ENCODE measurements around the gene TDRD1.
A peak's percentile ranks its signal among the peaks of the same experiment; 100 is the strongest.
"Not testable (repeated sequence)": the region's sequence is repeated elsewhere in the genome, so short reads cannot be mapped to it uniquely, and the experiment has no call there.

Gene TDRD1

DNA sequence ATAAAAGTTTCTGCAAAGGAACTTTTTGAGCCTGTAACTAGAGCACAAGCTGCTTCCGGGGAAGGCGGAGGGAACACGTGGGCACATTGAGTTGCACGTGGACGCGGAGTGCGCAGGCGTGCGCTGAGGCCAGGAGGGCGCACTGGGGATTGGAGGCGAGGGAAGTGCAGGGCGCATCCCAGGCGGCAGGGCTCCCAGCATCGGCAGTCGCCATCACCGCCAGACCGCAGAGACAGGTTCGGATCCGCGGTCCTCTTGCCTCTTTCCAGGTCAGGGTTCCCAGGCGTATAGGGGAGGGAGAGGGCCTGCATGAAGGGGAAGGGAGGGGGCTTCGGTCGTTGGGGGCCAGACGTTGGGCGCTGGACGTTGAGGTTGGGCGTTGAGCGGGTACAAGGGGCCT is at the start of gene TDRD1:
TSS of gene TDRD1 (plus strand) at position 206 of the 400 bp plus-strand sequence. CDS start 8,479 bp downstream, outside the sequence.
- no peak for DNase-seq (ENCODE audit: low spot score in 2 of 2)
- Histone ChIP-seq H3K4me3 (no peak within 1 kb of the TSS), H3K27me3 (ENCODE audit: low read depth) (no peaks in the 10 kb centered on the region), H3K36me3 (replicated peaks) (no peaks in the 10 kb centered on the region), H3K9me3 (no peaks in the 10 kb centered on the region), H3K4me1 (no peaks in the 10 kb centered on the region)
- in situ Hi-C loops (cut with MboI; ENCODE audit: low sequenced_read_pairs): no loop called here

- in situ Hi-C loops (cut with MboI; ENCODE audit: low sequenced_read_pairs): no loop called here
- DNase-seq (ENCODE audit: low spot score in 2 of 2): no peak
Observed at GRCh38 chr10:114131094-114131493, 48.1 kb upstream of the TDRD1 start.

DNA sequence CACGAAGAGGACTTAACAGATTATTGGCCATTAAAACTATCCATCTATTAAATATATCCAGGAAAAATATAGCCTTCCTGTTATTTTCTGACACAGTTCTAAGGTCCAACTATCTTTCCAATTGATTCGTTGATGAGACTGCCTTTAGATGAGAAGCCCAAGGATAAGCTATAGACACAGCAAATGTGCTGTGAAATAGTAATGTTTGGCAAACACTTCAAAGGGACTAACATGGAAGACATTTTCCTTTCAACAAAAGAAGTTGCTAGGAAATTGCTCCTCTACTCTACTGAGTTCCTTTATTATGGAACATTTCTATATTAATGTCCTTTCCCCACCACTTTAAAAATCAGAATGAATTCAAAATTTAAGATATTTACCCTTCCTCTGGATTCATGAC is 43.7 kb upstream of the TDRD1 start:
- Histone ChIP-seq H3K4me1 (no peaks in the 10 kb centered on the region), H3K9me3 (no peaks in the 10 kb centered on the region), H3K4me3 (no peak overlapping the region), H3K27me3 (ENCODE audit: low read depth) (no peaks in the 10 kb centered on the region), H3K36me3 (replicated peaks) (peaks cover 22% of the 10 kb centered on the region)
- DNase-seq (ENCODE audit: low spot score in 2 of 2): no peak
- in situ Hi-C loops (cut with MboI; ENCODE audit: low sequenced_read_pairs): no loop called here

More at GRCh38 chr10:114131094-114131493, 48.1 kb upstream of the TDRD1 start:
- Histone ChIP-seq H3K27me3 (ENCODE audit: low read depth) (no peaks in the 10 kb centered on the region), H3K36me3 (replicated peaks) (peaks cover 26% of the 10 kb centered on the region), H3K4me3 (no peak overlapping the region), H3K9me3 (no peaks in the 10 kb centered on the region), H3K4me1 (no peaks in the 10 kb centered on the region)

DNA sequence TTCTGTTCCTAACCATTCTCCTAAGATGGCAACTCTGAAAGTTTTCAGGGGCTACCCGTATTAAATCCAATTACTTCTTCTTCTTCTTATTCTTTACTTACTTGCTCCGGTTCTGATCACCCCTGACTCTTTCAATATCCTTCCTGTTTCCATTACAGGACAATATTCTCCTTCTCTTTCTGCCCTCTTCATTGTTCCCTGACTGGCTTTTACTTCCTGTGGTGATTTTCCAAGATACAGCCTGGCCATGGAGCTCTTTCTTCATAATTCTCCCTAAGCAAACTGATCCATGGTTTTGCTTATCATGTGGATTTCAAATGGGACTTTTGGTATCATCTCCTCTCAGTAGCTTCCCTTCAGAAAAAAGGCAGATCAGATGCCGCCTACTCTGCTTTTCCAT is 40.6 kb upstream of the TDRD1 start:
- in situ Hi-C loops (cut with MboI; ENCODE audit: low sequenced_read_pairs): no loop called here
- H3K4me1 ChIP-seq: no peaks in the 10 kb centered on the region
- no peaks in the 10 kb centered on the region for H3K9me3 ChIP-seq
- peaks cover 11% of the 10 kb centered on the region for H3K36me3 ChIP-seq (replicated peaks)
- DNase-seq (ENCODE audit: low spot score in 2 of 2): no peak
- no peak overlapping the region for H3K4me3 ChIP-seq
- H3K27me3 ChIP-seq (ENCODE audit: low read depth): no peaks in the 10 kb centered on the region

DNA sequence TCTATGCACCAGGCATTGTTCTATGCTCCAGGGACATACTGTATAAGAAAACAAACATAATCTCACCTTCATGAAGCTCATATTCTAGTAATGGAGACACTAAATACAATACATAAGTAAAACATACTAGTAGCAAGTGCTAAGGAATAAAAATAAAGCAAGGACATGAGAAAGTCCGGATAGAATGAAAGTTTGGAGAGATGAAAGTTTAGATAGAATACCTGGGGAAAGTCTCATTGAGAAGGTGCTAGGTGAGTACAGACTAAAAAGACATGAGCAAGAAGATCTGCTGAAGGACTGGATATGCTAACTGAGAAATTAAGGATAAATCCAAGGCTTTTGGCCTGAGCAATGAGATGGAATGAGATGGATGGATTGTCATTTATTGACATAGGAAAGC is 39.1 kb upstream of the TDRD1 start:
- no peak for DNase-seq (ENCODE audit: low spot score in 2 of 2)
- H3K4me3 ChIP-seq: no peak overlapping the region
- no peaks in the 10 kb centered on the region for H3K27me3 ChIP-seq (ENCODE audit: low read depth)
- H3K9me3 ChIP-seq: no peaks in the 10 kb centered on the region
- H3K4me1 ChIP-seq: no peaks in the 10 kb centered on the region
- in situ Hi-C loops (cut with MboI; ENCODE audit: low sequenced_read_pairs): no loop called here
- 0 out of 2 replicates have a peak, but pooled peaks cover 7% of the 10 kb centered on the region for H3K36me3 ChIP-seq (replicated peaks)

DNA sequence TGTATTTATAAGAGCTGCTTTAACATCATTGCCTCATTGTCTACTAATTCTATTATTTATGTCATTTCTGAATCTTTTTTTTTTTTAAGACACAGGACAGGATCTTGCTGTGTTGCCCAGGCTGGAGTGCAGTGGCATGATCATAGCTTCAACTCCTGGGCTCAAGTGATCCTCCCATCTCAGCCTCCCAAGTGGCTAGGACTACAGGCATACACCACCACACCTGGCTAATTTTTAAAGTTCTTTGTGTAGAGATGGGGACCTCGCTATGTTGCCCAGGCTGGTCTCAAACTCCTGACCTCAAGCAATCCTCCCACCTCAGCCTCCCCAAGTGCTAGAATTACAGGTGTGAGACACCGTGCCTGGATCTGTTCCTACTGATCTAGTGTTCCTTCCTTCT is 38.3 kb upstream of the TDRD1 start:
- DNase-seq (ENCODE audit: low spot score in 2 of 2); H3K9me3 ChIP-seq; in situ Hi-C loops (cut with MboI; ENCODE audit: low sequenced_read_pairs); H3K27me3 ChIP-seq (ENCODE audit: low read depth); H3K4me1 ChIP-seq; H3K36me3 ChIP-seq (replicated peaks); H3K4me3 ChIP-seq: not testable (repeated sequence)

DNA sequence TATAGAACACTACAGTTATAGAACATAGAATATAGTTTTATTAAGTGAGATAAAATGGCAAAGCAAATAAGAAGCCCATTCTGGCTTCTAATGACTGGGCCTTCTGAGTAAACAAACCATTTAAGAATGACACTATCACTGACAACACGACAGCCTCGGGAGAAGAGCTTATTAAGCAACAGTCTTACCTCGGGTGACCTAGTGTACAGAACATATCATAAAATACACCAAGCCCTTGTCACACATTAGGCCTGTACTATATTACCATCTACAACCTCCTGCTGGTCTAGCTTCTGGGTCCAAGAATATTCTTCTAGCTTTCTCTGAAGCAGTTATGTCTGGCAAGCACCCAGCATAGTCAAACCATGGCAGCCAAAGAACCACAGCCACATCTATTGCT is 37.1 kb upstream of the TDRD1 start:
- no peaks in the 10 kb centered on the region for H3K9me3 ChIP-seq
- 0 out of 2 replicates have a peak, but pooled peaks cover 7% of the 10 kb centered on the region for H3K36me3 ChIP-seq (replicated peaks)
- H3K4me3 ChIP-seq: no peak overlapping the region
- H3K4me1 ChIP-seq: no peaks in the 10 kb centered on the region
- no peaks in the 10 kb centered on the region for H3K27me3 ChIP-seq (ENCODE audit: low read depth)
- no peak for DNase-seq (ENCODE audit: low spot score in 2 of 2)
- in situ Hi-C loops (cut with MboI; ENCODE audit: low sequenced_read_pairs): no loop called here

GRCh38 chr10:114143160-114143559 is 36.0 kb upstream of the TDRD1 start:
- Histone ChIP-seq H3K4me3 (no peak overlapping the region), H3K36me3 (replicated peaks) (0 out of 2 replicates have a peak, but pooled peaks cover 7% of the 10 kb centered on the region), H3K9me3 (no peaks in the 10 kb centered on the region), H3K4me1 (no peaks in the 10 kb centered on the region), H3K27me3 (ENCODE audit: low read depth) (no peaks in the 10 kb centered on the region)
- in situ Hi-C loops (cut with MboI; ENCODE audit: low sequenced_read_pairs): no loop called here
- no peak for DNase-seq (ENCODE audit: low spot score in 2 of 2)

GRCh38 chr10:114149476-114149875 is 29.7 kb upstream of the TDRD1 start:
- H3K9me3 ChIP-seq; DNase-seq (ENCODE audit: low spot score in 2 of 2); H3K27me3 ChIP-seq (ENCODE audit: low read depth); H3K4me3 ChIP-seq; H3K4me1 ChIP-seq; in situ Hi-C loops (cut with MboI; ENCODE audit: low sequenced_read_pairs): not testable (repeated sequence)
- peaks cover 12% of the 10 kb centered on the region; the same call in 1 of the 2 replicates for H3K36me3 ChIP-seq (replicated peaks)

GRCh38 chr10:114151486-114151885 is 27.7 kb upstream of the TDRD1 start:
- in situ Hi-C loops (cut with MboI; ENCODE audit: low sequenced_read_pairs): no loop called here
- H3K36me3 ChIP-seq (replicated peaks): peaks cover 9% of the 10 kb centered on the region; the same call in 1 of the 2 replicates
- no peaks in the 10 kb centered on the region for H3K27me3 ChIP-seq (ENCODE audit: low read depth)
- no peaks in the 10 kb centered on the region for H3K9me3 ChIP-seq
- no peak overlapping the region for H3K4me3 ChIP-seq
- no peak for DNase-seq (ENCODE audit: low spot score in 2 of 2)
- H3K4me1 ChIP-seq: no peaks in the 10 kb centered on the region

- Histone ChIP-seq H3K4me1 (no peaks in the 10 kb centered on the region), H3K36me3 (replicated peaks) (peaks cover 12% of the 10 kb centered on the region; the same call in 1 of the 2 replicates), H3K27me3 (ENCODE audit: low read depth) (no peaks in the 10 kb centered on the region), H3K4me3 (no peak overlapping the region), H3K9me3 (no peaks in the 10 kb centered on the region)
- DNase-seq (ENCODE audit: low spot score in 2 of 2): no peak
- in situ Hi-C loops (cut with MboI; ENCODE audit: low sequenced_read_pairs): no loop called here
Observed at GRCh38 chr10:114151892-114152291, 27.3 kb upstream of the TDRD1 start.

DNA sequence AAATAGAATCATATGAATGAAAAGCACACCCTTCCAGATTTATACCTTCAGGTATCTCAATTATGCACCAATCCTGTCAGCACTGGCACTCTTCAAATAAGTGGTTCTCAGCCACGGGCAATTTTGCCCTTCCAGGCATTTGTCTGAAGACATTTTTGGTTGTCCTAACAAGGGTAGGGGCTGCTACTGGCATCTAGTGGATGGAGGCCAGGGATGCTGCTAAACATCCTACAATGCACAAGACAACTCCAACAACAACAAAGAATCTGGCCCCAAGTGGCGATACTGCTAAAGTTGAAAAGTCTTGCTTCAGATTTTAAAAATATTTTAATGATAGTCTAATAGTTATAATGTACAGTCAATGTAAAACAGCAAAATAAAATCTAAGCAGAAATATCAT is 21.2 kb upstream of the TDRD1 start:
- no peak for DNase-seq (ENCODE audit: low spot score in 2 of 2)
- in situ Hi-C loops (cut with MboI; ENCODE audit: low sequenced_read_pairs): no loop called here
- Histone ChIP-seq H3K9me3 (no peaks in the 10 kb centered on the region), H3K27me3 (ENCODE audit: low read depth) (no peaks in the 10 kb centered on the region), H3K36me3 (replicated peaks) (peaks cover 10% of the 10 kb centered on the region; the same call in 1 of the 2 replicates), H3K4me1 (no peaks in the 10 kb centered on the region), H3K4me3 (no peak overlapping the region)

DNA sequence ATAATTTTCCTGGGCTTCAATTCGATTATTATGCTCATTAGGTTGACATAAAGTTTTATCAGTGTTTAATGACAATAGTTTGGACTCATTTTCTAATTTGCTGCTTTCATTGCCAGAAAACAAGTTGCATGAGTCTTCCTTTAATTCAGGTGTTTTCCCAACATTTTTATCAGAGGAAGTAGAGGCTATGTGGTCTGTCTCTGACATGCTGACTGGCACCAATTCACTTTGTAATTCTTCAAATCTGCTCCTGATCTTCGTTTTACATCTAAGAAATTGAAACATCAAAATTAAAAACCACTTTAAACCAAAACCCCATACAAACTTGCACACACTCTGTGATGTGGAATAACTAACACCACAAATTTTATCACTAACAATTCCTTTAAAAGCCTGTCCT is 16.1 kb upstream of the TDRD1 start:
- H3K36me3 ChIP-seq (replicated peaks): peaks cover 7% of the 10 kb centered on the region
- no peaks in the 10 kb centered on the region for H3K27me3 ChIP-seq (ENCODE audit: low read depth)
- no peak overlapping the region for H3K4me3 ChIP-seq
- peaks cover 9% of the 10 kb centered on the region for H3K4me1 ChIP-seq
- in situ Hi-C loops (cut with MboI; ENCODE audit: low sequenced_read_pairs): no loop called here
- H3K9me3 ChIP-seq: no peaks in the 10 kb centered on the region
- DNase-seq (ENCODE audit: low spot score in 2 of 2): no peak

- Histone ChIP-seq H3K36me3 (replicated peaks) (peaks cover 7% of the 10 kb centered on the region), H3K4me3 (no peak overlapping the region), H3K9me3 (peaks cover 4% of the 10 kb centered on the region; the same call in 1 of the 2 replicates), H3K4me1 (peaks cover 9% of the 10 kb centered on the region), H3K27me3 (ENCODE audit: low read depth) (no peaks in the 10 kb centered on the region)
- DNase-seq (ENCODE audit: low spot score in 2 of 2): peak in 1 of 2 experiments; percentile 33
- in situ Hi-C loops (cut with MboI; ENCODE audit: low sequenced_read_pairs): no loop called here
Observed at GRCh38 chr10:114166043-114166442, 13.1 kb upstream of the TDRD1 start.

DNA sequence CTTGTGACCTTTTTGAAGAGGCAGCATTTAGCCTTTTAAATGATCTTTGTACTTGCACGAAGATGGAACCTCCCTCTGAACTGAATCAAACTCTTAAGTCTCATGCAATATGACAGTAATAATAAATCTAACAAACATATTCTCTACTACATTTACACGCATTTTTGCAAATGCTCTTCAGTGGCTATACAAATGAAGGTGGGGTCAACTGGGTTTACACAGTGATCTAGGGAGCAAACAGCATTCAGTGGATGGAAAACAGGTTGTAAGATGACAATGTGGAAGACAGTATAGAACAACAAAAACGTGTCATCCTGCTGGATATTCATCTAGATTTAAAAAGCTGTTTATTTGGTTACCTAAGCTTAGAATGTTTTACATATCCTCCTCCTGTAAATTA is 12.7 kb upstream of the TDRD1 start:
- Histone ChIP-seq H3K27me3 (ENCODE audit: low read depth) (no peaks in the 10 kb centered on the region), H3K4me1 (peaks cover 9% of the 10 kb centered on the region), H3K4me3 (no peak overlapping the region), H3K9me3 (peaks cover 4% of the 10 kb centered on the region; the same call in 1 of the 2 replicates), H3K36me3 (replicated peaks) (peaks cover 7% of the 10 kb centered on the region)
- no peak for DNase-seq (ENCODE audit: low spot score in 2 of 2)
- in situ Hi-C loops (cut with MboI; ENCODE audit: low sequenced_read_pairs): no loop called here
